K562 (cell line): ENCODE results near the gene RBP3.

Experiments
- CHD4 ChIP-seq: fragments of 200-600 bp; sonication (generic); IDR thresholded peaks from 3 replicates; pipeline ENCODE4 v1.6.1; 2012; ENCODE audit warnings: low read depth, mild to moderate bottlenecking, mixed read lengths, low read length, inconsistent platforms; ENCODE audit not compliant: insufficient read depth, insufficient replicate concordance, poor library complexity, severe bottlenecking
- CTCF ChIP-seq, 3 experiments: IDR thresholded peaks in 2 of 3; conservative IDR thresholded peaks in 1 of 3; 2 replicates each; pipeline ENCODE4 v1.5.1; 2011 to 2012; ENCODE audit warnings: low read length in 3 of 3, mild to moderate bottlenecking in 3 of 3, control low read depth in 2 of 3, improper control_type of control experiment in 1 of 3, inconsistent platforms in 1 of 3, low read depth in 1 of 3, mixed read lengths in 1 of 3, moderate library complexity in 1 of 3; ENCODE audit not compliant: insufficient read depth in 2 of 3
- E2F5 ChIP-seq: sonication (generic); formaldehyde crosslinking; IDR thresholded peaks from 2 replicates; pipeline ENCODE4 v1.8.0; 2022; ENCODE audit warnings: mild to moderate bottlenecking, missing genetic modification reagents
- ETS1 ChIP-seq: conservative IDR thresholded peaks from 2 replicates; pipeline ENCODE4 v1.6.1; 2011; ENCODE audit warnings: low read depth, mild to moderate bottlenecking, low read length; ENCODE audit not compliant: control insufficient read depth
- FOXA3 ChIP-seq, 2 experiments: fragments of 450-650 bp in 1 of 2; sonication (generic) in 1 of 2; formaldehyde crosslinking; IDR thresholded peaks in 1 of 2; conservative IDR thresholded peaks in 1 of 2; 2 replicates each; pipeline versions ENCODE4 v1.4.0 to v1.8.0; 2020 to 2022; ENCODE audit warnings: mild to moderate bottlenecking in 2 of 2, missing genetic modification reagents in 1 of 2
- FOXP1 ChIP-seq: sonication (generic); formaldehyde crosslinking; IDR thresholded peaks from 2 replicates; pipeline ENCODE4 v1.8.0; 2022; ENCODE audit warnings: mild to moderate bottlenecking, missing genetic modification reagents
- KLF13 ChIP-seq: fragments of 450-650 bp; IDR thresholded peaks from 2 replicates; pipeline ENCODE4 v1.6.1; 2016; ENCODE audit warnings: missing genetic modification characterization, low read depth, mild to moderate bottlenecking, missing compliant biosample characterization, moderate library complexity, borderline replicate concordance
- NBN ChIP-seq: fragments of 450-650 bp; IDR thresholded peaks from 2 replicates; pipeline ENCODE4 v1.6.1; 2016; ENCODE audit warnings: low read depth, mild to moderate bottlenecking
- NFE2L1 ChIP-seq: fragments of 450-650 bp; IDR thresholded peaks from 2 replicates; pipeline ENCODE4 v1.6.1; 2016; ENCODE audit warnings: missing genetic modification characterization, low read depth, mild to moderate bottlenecking, missing compliant biosample characterization, moderate library complexity, borderline replicate concordance
- RBFOX2 ChIP-seq: fragments of 200-400 bp; formaldehyde crosslinking; IDR thresholded peaks from 2 replicates; pipeline ENCODE4 v1.6.1; 2017; ENCODE audit warnings: low read depth, mild to moderate bottlenecking, low read length, moderate library complexity
- SMAD3 ChIP-seq: fragments of 450-650 bp; formaldehyde crosslinking; conservative IDR thresholded peaks from 2 replicates; pipeline ENCODE4 v1.4.0; 2020; ENCODE audit warnings: mild to moderate bottlenecking
- TF ChIP-seq, protein P1 (sequence below): fragments of 450-650 bp; formaldehyde crosslinking; IDR thresholded peaks from 2 replicates; pipeline ENCODE4 v1.4.0; 2020; ENCODE audit warnings: mild to moderate bottlenecking, mixed read lengths

DNA sequence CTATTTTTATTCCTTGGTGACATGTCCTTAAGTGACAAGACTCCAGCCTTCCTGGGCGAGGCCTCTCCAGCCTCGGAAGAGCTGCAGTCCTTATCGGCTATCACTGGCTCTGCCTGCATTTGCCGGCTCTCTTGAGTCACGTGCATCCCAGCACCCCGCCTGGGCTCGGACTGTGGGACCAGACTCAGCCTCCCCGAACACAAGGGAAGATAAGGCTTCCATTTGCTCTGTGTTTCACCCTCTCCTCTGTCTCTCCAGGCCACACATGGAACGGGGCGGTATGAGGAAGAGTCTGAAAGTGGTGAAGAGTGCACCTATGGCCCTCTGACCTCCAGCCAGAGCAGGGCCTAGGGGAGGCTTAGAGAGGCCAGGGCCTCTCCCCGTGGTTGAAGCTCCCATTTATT is 21.2 kb upstream of the RBP3 start:
- no peak for TF ChIP-seq FOXP1
- TF ChIP-seq KLF13: no peak
- TF ChIP-seq CTCF (IDR thresholded peaks at IDR 0.05 in 2 of 3, conservative IDR thresholded peaks at IDR 0.05 in 1 of 3; ENCODE audit: insufficient read depth in 2 of 3, low read depth in 1 of 3, low read length in 3 of 3): no peak
- peak; percentile 47 for TF ChIP-seq RBFOX2
- TF ChIP-seq ETS1: no peak
- no peak for TF ChIP-seq E2F5 (CRISPR knock-in tag)
- TF ChIP-seq, protein P1, sequence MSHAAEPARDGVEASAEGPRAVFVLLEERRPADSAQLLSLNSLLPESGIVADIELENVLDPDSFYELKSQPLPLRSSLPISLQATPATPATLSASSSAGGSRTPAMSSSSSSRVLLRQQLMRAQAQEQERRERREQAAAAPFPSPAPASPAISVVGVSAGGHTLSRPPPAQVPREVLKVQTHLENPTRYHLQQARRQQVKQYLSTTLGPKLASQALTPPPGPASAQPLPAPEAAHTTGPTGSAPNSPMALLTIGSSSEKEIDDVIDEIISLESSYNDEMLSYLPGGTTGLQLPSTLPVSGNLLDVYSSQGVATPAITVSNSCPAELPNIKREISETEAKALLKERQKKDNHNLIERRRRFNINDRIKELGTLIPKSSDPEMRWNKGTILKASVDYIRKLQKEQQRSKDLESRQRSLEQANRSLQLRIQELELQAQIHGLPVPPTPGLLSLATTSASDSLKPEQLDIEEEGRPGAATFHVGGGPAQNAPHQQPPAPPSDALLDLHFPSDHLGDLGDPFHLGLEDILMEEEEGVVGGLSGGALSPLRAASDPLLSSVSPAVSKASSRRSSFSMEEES (CRISPR knock-in tag): peak; percentile 96
- TF ChIP-seq NFE2L1 (tag): no peak
- no peak for TF ChIP-seq CHD4
- no peak for TF ChIP-seq NBN
- no peak for TF ChIP-seq FOXA3 (CRISPR knock-in tag; conservative IDR thresholded peaks at IDR 0.05 in 1 of 2, IDR thresholded peaks at IDR 0.05 in 1 of 2)
- 0 out of 2 replicates have a peak, but pooled peaks have one; percentile 62 for TF ChIP-seq SMAD3 (CRISPR knock-in tag)
